ENCODE data around the gene LMO7. TPM values are rescaled to one million over a fixed set of nuclear protein-coding genes. Genes with fewer than 3 reads are reported as not detected.
A peak's percentile ranks its signal among the peaks of the same experiment; 100 is the strongest.

The LMO7 gene
- total and polyA plus RNA-seq, 8 donors = 123 to 669 (median 202) TPM

DNA sequence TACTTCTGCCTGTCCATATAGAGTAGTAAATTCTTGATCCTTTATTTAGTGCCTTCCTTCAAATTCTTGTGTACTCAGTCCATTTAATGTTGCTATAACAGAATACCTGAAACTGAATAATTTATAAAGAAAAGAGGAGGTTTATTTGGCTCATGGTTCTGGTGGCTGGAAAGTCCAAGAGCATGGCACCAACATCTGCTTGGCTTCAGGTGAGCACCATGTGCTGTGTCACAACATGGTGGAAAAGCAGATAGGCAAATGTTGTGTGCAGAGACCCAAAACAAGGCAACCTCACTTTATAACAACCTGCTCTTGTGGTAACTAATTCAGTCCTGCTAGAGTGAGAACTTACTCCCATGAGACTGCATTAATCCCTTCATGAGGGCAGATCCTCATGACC, 195.3 kb downstream of the LMO7 start:
- Histone ChIP-seq H3K4me3 (no peak overlapping the region), H3K27ac (peak overlapping the region in 1 of 2 donors; percentile 4), H3K36me3 (no peaks in the 10 kb centered on the region), H3K9me3 (no peaks in the 10 kb centered on the region), H3K27me3 (no peaks in the 10 kb centered on the region), H3K4me1 (peaks cover 0 to 4% of the 10 kb centered on the region in 2 donors)
- ATAC-seq (no peak), DNase-seq (no peak)
- TF ChIP-seq CTCF (IDR thresholded peaks at IDR 0.05) = no peak
- intact Hi-C loops (cut with DNase I) = no loop called here

DNA sequence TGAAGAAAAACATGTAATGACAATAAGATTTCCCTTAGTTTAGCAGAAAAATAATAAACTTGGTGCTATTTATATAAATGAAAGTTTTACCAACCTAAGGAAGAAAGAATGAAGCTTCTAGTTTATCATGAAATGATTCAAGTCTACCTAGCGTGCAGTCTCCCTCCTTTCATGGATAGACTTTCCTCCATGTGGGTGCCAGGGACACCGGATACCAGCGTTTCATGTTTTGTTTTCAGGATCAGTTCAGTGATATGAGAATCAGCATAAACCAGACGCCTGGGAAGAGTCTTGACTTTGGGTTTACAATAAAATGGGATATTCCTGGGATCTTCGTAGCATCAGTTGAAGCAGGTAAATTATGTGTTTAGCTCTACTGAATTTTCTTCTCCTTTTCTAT, 196.7 kb downstream of the LMO7 start:
- H3K36me3 ChIP-seq = no peaks in the 10 kb centered on the region
- ATAC-seq = no peak
- H3K4me3 ChIP-seq = no peak overlapping the region
- no peak overlapping the region for H3K27ac ChIP-seq
- H3K9me3 ChIP-seq = no peaks in the 10 kb centered on the region
- H3K4me1 ChIP-seq = peaks cover 0 to 4% of the 10 kb centered on the region in 2 donors
- DNase-seq = no peak
- no peaks in the 10 kb centered on the region for H3K27me3 ChIP-seq
- intact Hi-C loops (cut with DNase I) = no loop called here
- TF ChIP-seq CTCF (IDR thresholded peaks at IDR 0.05) = no peak

DNA sequence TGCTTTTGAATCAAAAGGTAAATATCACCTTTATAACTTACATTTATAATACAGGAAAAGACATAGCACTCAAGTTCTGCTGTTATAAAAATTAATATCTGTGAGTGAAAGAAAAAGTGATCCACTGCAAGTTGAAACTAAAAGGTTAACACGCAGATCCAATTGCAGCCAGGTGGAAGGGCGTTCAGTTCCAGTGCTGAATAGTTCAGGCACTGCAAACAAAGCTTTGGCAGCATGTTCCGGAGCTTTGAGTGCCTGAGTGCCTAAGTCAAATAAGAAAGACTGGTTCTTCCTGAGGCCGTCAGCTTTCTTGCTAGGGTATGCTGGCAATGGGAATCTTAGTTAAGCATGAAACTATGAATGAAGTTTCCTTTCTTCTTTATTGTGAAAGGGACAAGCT, 200.3 kb downstream of the LMO7 start:
- Histone ChIP-seq H3K4me3 (no peak overlapping the region), H3K4me1 (no peaks in the 10 kb centered on the region), H3K9me3 (no peaks in the 10 kb centered on the region), H3K27ac (no peak overlapping the region), H3K27me3 (no peaks in the 10 kb centered on the region), H3K36me3 (peaks cover 0 to 13% of the 10 kb centered on the region in 2 donors)
- no peak for TF ChIP-seq CTCF (IDR thresholded peaks at IDR 0.05)
- intact Hi-C loops (cut with DNase I) = no loop called here
- DNase-seq (peak in 3 of 4 donors; percentile 20 to 78 (median 67)), ATAC-seq (peak; percentile 92)

DNA sequence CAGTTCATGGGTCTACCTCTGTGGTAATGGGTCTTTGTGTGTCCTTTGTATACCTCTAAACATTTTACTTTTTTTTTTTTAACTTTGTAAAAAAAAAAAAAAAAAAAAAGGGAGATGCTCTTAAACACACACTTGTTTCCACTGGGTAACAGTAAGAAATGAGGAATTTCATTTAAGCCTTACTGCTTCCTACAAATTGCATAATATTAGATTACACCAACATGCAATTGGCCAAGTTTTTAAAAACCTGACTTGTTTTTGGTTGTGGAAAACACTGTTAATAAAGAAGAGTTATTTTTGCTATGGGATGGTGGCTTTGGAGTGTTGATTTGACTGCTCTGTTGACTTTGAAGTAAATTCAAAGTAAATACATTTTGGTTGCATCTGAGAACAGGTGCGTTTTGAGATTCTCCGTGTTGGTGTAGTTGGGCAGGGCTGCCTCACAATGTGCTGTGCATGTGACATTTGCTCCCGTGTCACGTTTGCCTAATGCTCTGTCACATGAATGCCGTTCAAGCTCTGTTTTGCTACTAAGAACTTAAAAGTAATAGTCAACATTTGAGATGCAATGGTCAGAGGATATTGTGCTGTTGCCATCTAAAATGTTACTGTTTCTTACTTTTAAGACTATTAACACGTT, 202.4 kb downstream of the LMO7 start:
- peaks cover 0 to 33% of the 10 kb centered on the region in 2 donors for H3K36me3 ChIP-seq
- H3K27ac ChIP-seq = no peak overlapping the region
- ATAC-seq (peak; percentile 14), DNase-seq (no peak)
- intact Hi-C loops (cut with DNase I) = no loop called here
- H3K4me1 ChIP-seq = no peaks in the 10 kb centered on the region
- no peak for TF ChIP-seq CTCF (IDR thresholded peaks at IDR 0.05)
- H3K27me3 ChIP-seq = no peaks in the 10 kb centered on the region
- H3K9me3 ChIP-seq = no peaks in the 10 kb centered on the region
- H3K4me3 ChIP-seq = no peak overlapping the region

DNA sequence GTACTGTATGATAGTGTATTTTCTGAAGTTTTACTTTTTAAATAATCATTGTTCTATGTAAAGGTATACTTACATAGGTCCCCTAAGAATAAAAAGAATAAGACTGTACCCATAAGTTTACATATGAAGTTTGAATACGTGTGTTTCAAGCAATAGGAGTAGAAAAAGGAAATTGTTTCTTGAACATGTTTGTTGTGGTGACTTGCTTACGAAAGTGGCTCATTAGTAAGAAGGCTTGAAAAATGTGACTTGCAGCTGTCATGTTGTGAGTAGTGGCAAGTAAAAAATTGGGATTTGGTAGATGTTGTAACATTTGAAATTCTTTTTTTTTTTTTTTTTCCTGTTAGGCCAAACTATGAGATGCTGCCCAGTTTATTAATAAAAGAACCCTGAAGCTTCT, 203.3 kb downstream of the LMO7 start:
- no peaks in the 10 kb centered on the region for H3K27me3 ChIP-seq
- no peak overlapping the region for H3K4me3 ChIP-seq
- intact Hi-C loops (cut with DNase I) = no loop called here
- DNase-seq (no peak), ATAC-seq (no peak)
- TF ChIP-seq CTCF (IDR thresholded peaks at IDR 0.05) = no peak
- peaks cover 0 to 35% of the 10 kb centered on the region in 2 donors for H3K36me3 ChIP-seq
- H3K9me3 ChIP-seq = no peaks in the 10 kb centered on the region
- no peaks in the 10 kb centered on the region for H3K4me1 ChIP-seq
- no peak overlapping the region for H3K27ac ChIP-seq
